ENCODE data around the gene POU6F2. TPM values are rescaled to one million over a fixed set of nuclear protein-coding genes. Genes with fewer than 3 reads are reported as not detected.

POU6F2 gene
- total and polyA plus RNA-seq, 12 donors = 0.03 to 0.31 (median 0.19) TPM; not detected in 9

GRCh38 chr7:39069896-39070881 lies 92.5 kb downstream of the POU6F2 start:
- 68 to 75% (median 71%) methylated on average over 11 of the region's 11 CpGs for WGBS, 4 donors
- H3K27ac ChIP-seq = no peak overlapping the region
- intact Hi-C loops (cut with DNase I) = no loop called here

GRCh38 chr7:39071116-39071515 lies 93.4 kb downstream of the POU6F2 start:
- no peaks in the 10 kb centered on the region for H3K36me3 ChIP-seq (replicated peaks in 1 of 2)
- intact Hi-C loops (cut with DNase I) = no loop called here
- no peak overlapping the region for H3K27ac ChIP-seq
- no peak for DNase-seq
- no peak for TF ChIP-seq CTCF (IDR thresholded peaks at IDR 0.05)
- TF ChIP-seq POLR2A (IDR thresholded peaks at IDR 0.05) = no peak
- no peaks in the 10 kb centered on the region for H3K4me1 ChIP-seq (replicated peaks in 1 of 2)
- H3K27me3 ChIP-seq = no peaks in the 10 kb centered on the region
- WGBS, 4 donors = 85 to 93% (median 90%) methylated on average over 5 of the region's 5 CpGs
- H3K4me3 ChIP-seq = no peak overlapping the region
- no peaks in the 10 kb centered on the region for H3K9me3 ChIP-seq (replicated peaks in 1 of 3)

More at GRCh38 chr7:39069896-39070881, 92.5 kb downstream of the POU6F2 start:
- H3K36me3 ChIP-seq (replicated peaks in 1 of 2) = no peaks in the 10 kb centered on the region
- no peaks in the 10 kb centered on the region for H3K4me1 ChIP-seq (replicated peaks in 1 of 2)
- no peak overlapping the region for H3K4me3 ChIP-seq
- DNase-seq = no peak
- TF ChIP-seq POLR2A (IDR thresholded peaks at IDR 0.05) (no peak), CTCF (IDR thresholded peaks at IDR 0.05) (no peak)
- no peaks in the 10 kb centered on the region for H3K27me3 ChIP-seq
- H3K9me3 ChIP-seq (replicated peaks in 1 of 3) = no peaks in the 10 kb centered on the region

GRCh38 chr7:39073432-39073831 lies 95.7 kb downstream of the POU6F2 start:
- Histone ChIP-seq H3K36me3 (replicated peaks in 1 of 2) (no peaks in the 10 kb centered on the region), H3K27ac (no peak overlapping the region), H3K4me1 (replicated peaks in 1 of 2) (no peaks in the 10 kb centered on the region), H3K9me3 (replicated peaks in 1 of 3) (no peaks in the 10 kb centered on the region), H3K27me3 (no peaks in the 10 kb centered on the region), H3K4me3 (no peak overlapping the region)
- intact Hi-C loops (cut with DNase I) = no loop called here
- 28 to 38% (median 33%) methylated on average over 8 of the region's 8 CpGs for WGBS, 4 donors
- no peak for DNase-seq
- no peak for TF ChIP-seq CTCF (IDR thresholded peaks at IDR 0.05)
- no peak for TF ChIP-seq POLR2A (IDR thresholded peaks at IDR 0.05)

- H3K4me1 ChIP-seq (replicated peaks in 1 of 2) = no peaks in the 10 kb centered on the region
- WGBS, 4 donors = 36 to 81% (median 66%) methylated on average over 1 of the region's 1 CpG
- DNase-seq = no peak
- no peaks in the 10 kb centered on the region for H3K36me3 ChIP-seq (replicated peaks in 1 of 2)
- H3K4me3 ChIP-seq = no peak overlapping the region
- no peak overlapping the region for H3K27ac ChIP-seq
- no peaks in the 10 kb centered on the region for H3K9me3 ChIP-seq (replicated peaks in 1 of 3)
- no peaks in the 10 kb centered on the region for H3K27me3 ChIP-seq
- intact Hi-C loops (cut with DNase I) = no loop called here
- TF ChIP-seq POLR2A (IDR thresholded peaks at IDR 0.05) = no peak
- TF ChIP-seq CTCF (IDR thresholded peaks at IDR 0.05) = no peak
Observed at GRCh38 chr7:39075210-39075609, 97.5 kb downstream of the POU6F2 start.
